CD14-positive monocyte (primary cell): ENCODE measurements around the gene SLC35D2. TPM values are rescaled to one million over a fixed set of nuclear protein-coding genes. Genes with fewer than 3 reads are reported as not detected.

Source experiments
- DNase-seq, 3 donors: peaks; one replicate each; pipeline ENCODE4 v3.0.0-alpha.2; 2011 to 2022
- H2AFZ ChIP-seq: 2 replicates; pipeline ENCODE4 v1.6.0; 2012; ENCODE audit warnings: mild to moderate bottlenecking, low read depth, low read length, inconsistent platforms; ENCODE audit not compliant: insufficient read depth, poor library complexity, severe bottlenecking
- H3K27ac ChIP-seq, 2 donors: 1 replicate in 1 of 2; 2 replicates in 1 of 2; pipeline ENCODE4 v1.5.1; 2012 to 2013; ENCODE audit warnings: low read length in 2 of 2, control low read depth in 1 of 2, inconsistent platforms in 1 of 2, low read depth in 1 of 2, mild to moderate bottlenecking in 1 of 2
- H3K27me3 ChIP-seq, 2 donors: one replicate each; pipeline versions ENCODE4 v1.6.0 to v1.6.1; 2011 to 2013; ENCODE audit warnings: low read length in 2 of 2; ENCODE audit not compliant: control insufficient read depth in 2 of 2, insufficient read depth in 2 of 2
- H3K36me3 ChIP-seq, 2 donors: replicated peaks in 1 of 2; 1 replicate in 1 of 2; 2 replicates in 1 of 2; pipeline versions ENCODE4 v1.5.1 to v1.6.1; 2012 to 2013; ENCODE audit warnings: low read length in 2 of 2, control low read depth in 1 of 2, inconsistent platforms in 1 of 2, mild to moderate bottlenecking in 1 of 2; ENCODE audit not compliant: insufficient read depth in 2 of 2, control insufficient read depth in 1 of 2
- H3K4me1 ChIP-seq, 2 donors: 1 replicate in 1 of 2; 2 replicates in 1 of 2; pipeline versions ENCODE4 v1.5.1 to v1.6.1; 2012 to 2013; ENCODE audit warnings: low read length in 2 of 2, control low read depth in 1 of 2, inconsistent platforms in 1 of 2, mild to moderate bottlenecking in 1 of 2, moderate library complexity in 1 of 2; ENCODE audit not compliant: insufficient read depth in 2 of 2, control insufficient read depth in 1 of 2
- H3K4me2 ChIP-seq: replicated peaks from 2 replicates; pipeline ENCODE3; 2012; ENCODE audit warnings: low read length, moderate library complexity, mild to moderate bottlenecking; ENCODE audit not compliant: poor library complexity, severe bottlenecking; ENCODE audit errors: extremely low read depth
- H3K4me3 ChIP-seq, 3 experiments: fragments of 200-600 bp in 1 of 3; sonication (generic) in 1 of 3; replicated peaks in 1 of 3; 1 replicate in 2 of 3; 2 replicates in 1 of 3; pipeline ENCODE4 v1.5.1; 2011 to 2013; ENCODE audit warnings: low read length in 3 of 3, mild to moderate bottlenecking in 3 of 3, control low read depth in 2 of 3, low read depth in 2 of 3, inconsistent platforms in 1 of 3, moderate library complexity in 1 of 3
- H3K79me2 ChIP-seq: 2 replicates; pipeline ENCODE4 v1.6.0; 2012; ENCODE audit warnings: mild to moderate bottlenecking, control low read depth, inconsistent platforms, low read length, moderate library complexity; ENCODE audit not compliant: insufficient read depth
- H3K9ac ChIP-seq: 2 replicates; pipeline ENCODE4 v1.6.0; 2017; ENCODE audit warnings: low read length, mild to moderate bottlenecking; ENCODE audit not compliant: insufficient read depth, poor library complexity, severe bottlenecking
- H3K9me3 ChIP-seq, 2 donors: replicated peaks in 1 of 2; 1 replicate in 1 of 2; 2 replicates in 1 of 2; pipeline versions ENCODE4 v1.5.1 to v1.6.1; 2012 to 2013; ENCODE audit warnings: low read length in 2 of 2, control low read depth in 1 of 2; ENCODE audit not compliant: control insufficient read depth in 1 of 2, insufficient read depth in 1 of 2
- H4K20me1 ChIP-seq: 2 replicates; pipeline ENCODE4 v1.6.0; 2012; ENCODE audit warnings: mild to moderate bottlenecking, low read length, control low read depth, moderate library complexity; ENCODE audit not compliant: insufficient read depth
- H3K27ac Mint-ChIP-seq, 7 donors: one replicate each; pipeline ENCODE4 v1.8.0; 2020; ENCODE audit warnings: mild to moderate bottlenecking in 7 of 7, mixed read lengths in 7 of 7, moderate library complexity in 6 of 7, inconsistent platforms in 2 of 7
- H3K27me3 Mint-ChIP-seq, 3 donors: one replicate each; pipeline ENCODE4 v1.8.0; 2021 to 2022; ENCODE audit warnings: low read depth in 3 of 3, mild to moderate bottlenecking in 3 of 3, mixed read lengths in 3 of 3, moderate library complexity in 3 of 3, inconsistent platforms in 1 of 3
- H3K36me3 Mint-ChIP-seq, 2 donors: one replicate each; pipeline ENCODE4 v1.8.0; 2020; ENCODE audit warnings: mixed read lengths in 2 of 2, inconsistent platforms in 1 of 2, mild to moderate bottlenecking in 1 of 2
- H3K4me1 Mint-ChIP-seq: one replicate; pipeline ENCODE4 v1.8.0; 2020; ENCODE audit warnings: mild to moderate bottlenecking, mixed read lengths
- H3K4me3 Mint-ChIP-seq, 2 donors: one replicate each; pipeline ENCODE4 v1.8.0; 2020; ENCODE audit warnings: mild to moderate bottlenecking in 2 of 2, mixed read lengths in 2 of 2, moderate library complexity in 1 of 2
- H3K9me3 Mint-ChIP-seq, 7 donors: one replicate each; pipeline ENCODE4 v1.8.0; 2020 to 2022; ENCODE audit warnings: mixed read lengths in 7 of 7, mild to moderate bottlenecking in 6 of 7, moderate library complexity in 6 of 7, inconsistent platforms in 2 of 7
- WGBS: methylation state at CpG from one replicate; pipeline ENCODE4 v1.1.5; 2013; ENCODE audit warnings: missing lambda C conversion rate; ENCODE audit not compliant: insufficient coverage; 5-methylcytosine and 5-hydroxymethylcytosine counted together
- intact Hi-C, 2 donors: fragments of 100-400 bp; cut with micrococcal nuclease; formaldehyde crosslinking; loops; one replicate each; pipeline versions ENCODE4 v1.15.0 to v1.15.1; 2023
- polyA plus RNA-seq, 3 donors: library from polyadenylated mRNA; depleted of rRNA in 1 of 3; unstranded in 2 of 3; stranded (reverse) in 1 of 3; fragments of 300-500 nt in 2 of 3; fragments of >200 nt in 1 of 3; fragmentation: Illumina TruSeq in 2 of 3; gene quantifications; 1 replicate in 2 of 3; 2 replicates in 1 of 3; pipeline ENCODE4 v1.2.3, GENCODE V29; 2012 to 2021
- TF ChIP-seq, protein P1 (sequence below): fragments of 200-600 bp; IDR thresholded peaks from one replicate; pipeline ENCODE4 v1.8.0; 2022; ENCODE audit warnings: antibody characterized with exemption, mild to moderate bottlenecking

The SLC35D2 gene
- polyA plus RNA-seq, 3 donors, result 14.8 to 27.4 (median 20.0) TPM

DNA sequence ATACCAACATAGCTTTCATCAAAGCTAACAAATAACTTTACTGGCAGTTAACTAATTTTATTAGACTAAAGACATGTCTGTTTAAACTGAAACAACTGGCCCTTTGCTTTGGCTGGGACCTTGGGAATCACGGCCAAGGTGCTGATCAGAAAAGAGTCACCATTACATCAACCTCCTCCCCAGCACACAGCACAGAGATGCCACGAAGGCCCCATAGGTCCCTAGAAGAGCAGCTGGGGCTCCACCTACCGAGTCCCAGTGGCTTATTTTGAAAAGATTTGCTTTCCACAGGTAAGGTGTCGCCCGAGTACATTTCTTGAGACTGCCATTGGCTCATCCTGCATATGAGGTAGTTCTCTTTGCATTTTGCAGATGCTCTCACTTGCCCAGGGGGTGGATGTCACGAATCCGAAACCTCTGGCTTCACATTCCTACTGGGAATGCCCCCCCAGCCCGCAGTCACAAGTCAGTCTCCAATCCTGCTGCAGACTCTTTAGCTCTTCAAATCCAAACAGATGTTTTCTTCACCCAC is 62.7 kb downstream of the SLC35D2 start:
- intact Hi-C loops, result no loop called here
- Mint-ChIP-seq H3K4me3 (no peak overlapping the region), H3K27me3 (peaks cover 0 to 2% (median 0%) of the 10 kb centered on the region in 3 donors), H3K4me1 (peaks cover 16% of the 10 kb centered on the region), H3K36me3 (peaks cover 18 to 19% of the 10 kb centered on the region in 2 donors), H3K27ac (peak overlapping the region in 1 of 7 donors; percentile 7), H3K9me3 (peaks cover 0 to 3% (median 0%) of the 10 kb centered on the region in 7 donors)
- Histone ChIP-seq H3K4me3 (no peak overlapping the region), H3K4me2 (no peak overlapping the region), H2AFZ (no peak overlapping the region), H3K36me3 (no peaks in the 10 kb centered on the region), H3K9ac (no peak overlapping the region), H3K9me3 (no peaks in the 10 kb centered on the region), H3K27me3 (no peaks in the 10 kb centered on the region), H3K79me2 (no peaks in the 10 kb centered on the region), H4K20me1 (no peaks in the 10 kb centered on the region), H3K4me1 (peaks cover 12% of the 10 kb centered on the region in 2 donors), H3K27ac (no peak overlapping the region)
- TF ChIP-seq, protein P1, sequence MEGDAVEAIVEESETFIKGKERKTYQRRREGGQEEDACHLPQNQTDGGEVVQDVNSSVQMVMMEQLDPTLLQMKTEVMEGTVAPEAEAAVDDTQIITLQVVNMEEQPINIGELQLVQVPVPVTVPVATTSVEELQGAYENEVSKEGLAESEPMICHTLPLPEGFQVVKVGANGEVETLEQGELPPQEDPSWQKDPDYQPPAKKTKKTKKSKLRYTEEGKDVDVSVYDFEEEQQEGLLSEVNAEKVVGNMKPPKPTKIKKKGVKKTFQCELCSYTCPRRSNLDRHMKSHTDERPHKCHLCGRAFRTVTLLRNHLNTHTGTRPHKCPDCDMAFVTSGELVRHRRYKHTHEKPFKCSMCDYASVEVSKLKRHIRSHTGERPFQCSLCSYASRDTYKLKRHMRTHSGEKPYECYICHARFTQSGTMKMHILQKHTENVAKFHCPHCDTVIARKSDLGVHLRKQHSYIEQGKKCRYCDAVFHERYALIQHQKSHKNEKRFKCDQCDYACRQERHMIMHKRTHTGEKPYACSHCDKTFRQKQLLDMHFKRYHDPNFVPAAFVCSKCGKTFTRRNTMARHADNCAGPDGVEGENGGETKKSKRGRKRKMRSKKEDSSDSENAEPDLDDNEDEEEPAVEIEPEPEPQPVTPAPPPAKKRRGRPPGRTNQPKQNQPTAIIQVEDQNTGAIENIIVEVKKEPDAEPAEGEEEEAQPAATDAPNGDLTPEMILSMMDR, result no peak
- DNase-seq, result no peak
- WGBS, result 90% methylated on average over 3 of the region's 8 CpGs

DNA sequence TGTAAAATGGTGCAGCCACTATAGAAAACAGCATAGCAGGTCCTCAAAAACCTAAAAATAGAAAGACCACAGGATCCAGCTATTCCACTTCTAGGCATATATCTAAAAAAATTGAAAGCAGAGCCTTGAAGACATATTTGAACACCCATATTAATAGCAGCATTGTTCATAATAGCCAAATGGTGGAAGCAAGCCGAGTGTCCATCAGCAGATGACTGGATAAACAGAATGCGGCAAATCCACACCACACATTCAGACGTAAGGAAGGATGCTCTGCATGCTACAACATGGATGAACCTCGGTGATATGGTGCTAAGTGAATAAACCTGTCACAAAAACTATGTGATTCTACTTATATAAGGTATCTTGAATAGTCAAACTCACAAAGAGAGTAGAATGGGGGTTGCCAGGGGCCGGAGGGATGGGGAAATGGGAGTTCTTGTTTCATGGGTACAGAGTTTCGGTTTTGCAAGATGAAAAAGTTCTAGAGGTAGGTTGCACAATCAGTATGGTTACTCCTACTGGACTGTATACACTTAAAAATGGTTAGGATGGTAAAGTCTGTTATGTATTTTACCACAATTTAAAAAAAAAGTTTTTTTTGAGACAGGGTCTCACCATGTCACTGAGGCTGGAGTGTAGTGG is 64.5 kb downstream of the SLC35D2 start:
- DNase-seq, result peak; percentile 24 to 73 (median 31)
- TF ChIP-seq, protein P1, result no peak
- Histone ChIP-seq H3K79me2 (no peaks in the 10 kb centered on the region), H3K9me3 (peaks cover under 1 to 1% of the 10 kb centered on the region in 2 donors), H4K20me1 (no peaks in the 10 kb centered on the region), H3K4me1 (peaks cover 12% of the 10 kb centered on the region in 2 donors), H2AFZ (no peak overlapping the region), H3K27me3 (no peaks in the 10 kb centered on the region), H3K9ac (no peak overlapping the region), H3K36me3 (no peaks in the 10 kb centered on the region), H3K27ac (no peak overlapping the region), H3K4me3 (no peak overlapping the region), H3K4me2 (peak overlapping the region; percentile 33)
- peak overlapping the region in 1 of 7 donors; percentile 16 for H3K27ac Mint-ChIP-seq
- peaks cover 0 to 2% (median 0%) of the 10 kb centered on the region in 3 donors for H3K27me3 Mint-ChIP-seq
- H3K9me3 Mint-ChIP-seq, result peaks cover 0 to 4% (median 3%) of the 10 kb centered on the region in 7 donors
- intact Hi-C loops, result no loop called here
- 40% methylated on average over 1 of the region's 6 CpGs for WGBS
- peaks cover 16% of the 10 kb centered on the region for H3K4me1 Mint-ChIP-seq
- peaks cover 13 to 18% of the 10 kb centered on the region in 2 donors for H3K36me3 Mint-ChIP-seq
- peak overlapping the region in 1 of 2 donors; percentile 24 for H3K4me3 Mint-ChIP-seq
